ENCODE data around the gene PNCK.

The PNCK gene

DNA sequence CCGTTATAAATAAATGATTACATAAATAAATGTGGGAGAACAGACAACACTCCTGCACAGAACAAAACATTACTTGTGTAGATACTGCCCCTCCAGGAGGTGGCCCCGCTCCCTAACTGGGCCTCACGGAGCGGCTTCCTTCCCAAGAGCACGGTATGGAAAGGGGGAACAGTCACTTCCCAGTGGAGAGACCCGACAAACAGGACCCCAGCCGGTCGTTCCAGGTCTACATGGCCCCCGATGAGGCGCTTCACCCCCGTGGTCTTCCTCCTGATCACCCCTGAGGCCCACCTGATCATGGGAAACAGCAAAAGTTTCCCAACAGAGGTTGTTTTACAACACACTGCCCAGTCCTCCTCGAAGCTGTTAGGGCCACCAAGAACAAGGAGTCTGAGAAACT, 7.6 kb upstream of the PNCK start:
- H3K36me3 ChIP-seq (ENCODE audit: insufficient read depth, low read length): no peaks in the 10 kb centered on the region
- H3K27me3 ChIP-seq (ENCODE audit: control insufficient read depth, insufficient read depth, low read length): peaks cover 12% of the 10 kb centered on the region
- no peaks in the 10 kb centered on the region for H3K9me3 ChIP-seq (replicated peaks; ENCODE audit: low read length)
- no peak overlapping the region for H3K9ac ChIP-seq (ENCODE audit: low read depth, low read length)
- H3K4me1 ChIP-seq (ENCODE audit: control insufficient read depth, insufficient read depth, low read length): no peaks in the 10 kb centered on the region
- H3K4me3 ChIP-seq (ENCODE audit: low read length): no peak overlapping the region
- H3K4me2 ChIP-seq (ENCODE audit: low read length): no peak overlapping the region

DNA sequence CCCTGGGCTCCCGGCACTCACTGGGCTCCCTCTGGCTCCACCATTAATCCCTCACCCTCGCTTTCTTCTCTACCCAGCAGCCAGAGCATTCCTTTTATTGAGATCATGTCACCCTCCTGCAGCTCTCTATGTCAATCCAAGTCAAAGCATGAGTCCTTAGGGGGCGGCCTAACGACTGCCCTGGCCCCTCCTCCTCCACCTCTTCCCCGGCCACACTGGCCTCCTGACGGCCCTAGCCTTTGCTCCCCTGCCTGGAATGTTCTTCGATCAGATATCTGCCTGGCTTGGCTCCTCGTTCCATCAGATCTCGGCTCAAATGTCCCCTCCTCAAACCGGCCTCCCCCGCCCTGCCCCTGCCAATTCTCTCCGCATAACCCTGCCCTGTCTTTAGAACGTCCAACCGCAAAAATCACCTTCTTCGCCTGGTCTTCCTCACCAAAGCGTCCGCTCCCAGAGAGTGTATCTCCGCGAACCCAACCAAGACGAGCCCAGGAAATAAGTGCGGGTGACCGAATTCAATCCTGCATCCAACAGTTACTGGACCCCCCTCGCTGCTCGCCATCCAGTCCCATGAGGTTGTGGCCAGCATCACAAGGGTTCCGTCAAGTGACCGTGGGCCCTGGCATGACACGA, 722 bp upstream of the PNCK start:
- no peaks in the 10 kb centered on the region for H3K9me3 ChIP-seq (replicated peaks; ENCODE audit: low read length)
- peaks cover 18% of the 10 kb centered on the region for H3K27me3 ChIP-seq (ENCODE audit: control insufficient read depth, insufficient read depth, low read length)
- H3K9ac ChIP-seq (ENCODE audit: low read depth, low read length): no peak overlapping the region
- H3K36me3 ChIP-seq (ENCODE audit: insufficient read depth, low read length): no peaks in the 10 kb centered on the region
- H3K4me3 ChIP-seq (ENCODE audit: low read length): no peak overlapping the region
- no peaks in the 10 kb centered on the region for H3K4me1 ChIP-seq (ENCODE audit: control insufficient read depth, insufficient read depth, low read length)
- H3K4me2 ChIP-seq (ENCODE audit: low read length): no peak overlapping the region

DNA sequence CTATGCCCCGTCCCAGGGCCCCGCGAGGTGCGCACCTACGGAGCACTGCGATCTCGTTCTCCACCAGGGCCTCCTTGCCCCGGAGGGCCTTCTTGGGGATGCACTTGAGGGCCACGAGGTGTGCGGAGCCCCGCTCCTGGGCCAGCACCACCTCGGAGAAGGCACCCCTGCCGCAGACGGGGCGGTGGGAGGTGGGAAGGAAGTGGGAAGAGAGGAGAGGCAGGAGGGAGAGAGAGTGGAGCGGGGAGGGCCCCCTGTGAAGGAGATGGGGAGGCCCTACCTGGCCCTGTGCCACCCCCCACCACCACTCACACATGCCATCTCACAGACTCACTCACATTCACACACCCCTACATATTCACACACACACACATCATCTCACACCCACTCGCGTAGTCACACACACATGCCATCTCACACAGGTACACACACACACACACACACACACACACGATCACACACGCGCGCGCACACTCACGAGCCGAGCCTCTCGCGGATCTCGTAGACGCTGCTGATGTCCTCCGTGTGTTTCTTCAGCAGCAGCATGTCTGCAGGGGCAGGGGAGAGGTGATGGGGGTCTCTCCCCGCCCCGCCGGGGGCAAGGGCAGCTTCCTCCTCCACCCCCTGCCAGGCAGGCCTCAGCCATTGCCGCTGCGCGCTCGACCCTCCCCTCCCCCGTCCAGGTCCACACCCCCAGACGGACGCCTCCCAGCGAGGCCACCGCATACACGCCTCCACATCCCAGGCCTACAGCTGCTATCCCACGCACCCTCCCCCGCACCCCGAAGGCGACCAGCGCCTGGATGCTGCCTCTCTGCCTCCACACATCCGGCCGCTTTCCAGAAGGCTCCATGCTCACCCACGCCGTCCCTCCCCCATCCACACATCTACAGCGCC, 834 bp downstream of the PNCK start:
- Histone ChIP-seq H3K27me3 (ENCODE audit: control insufficient read depth, insufficient read depth, low read length) (peaks cover 13% of the 10 kb centered on the region), H3K4me1 (ENCODE audit: control insufficient read depth, insufficient read depth, low read length) (no peaks in the 10 kb centered on the region), H3K36me3 (ENCODE audit: insufficient read depth, low read length) (no peaks in the 10 kb centered on the region), H3K9me3 (replicated peaks; ENCODE audit: low read length) (no peaks in the 10 kb centered on the region), H3K9ac (ENCODE audit: low read depth, low read length) (no peak overlapping the region), H3K4me2 (ENCODE audit: low read length) (no peak overlapping the region), H3K4me3 (ENCODE audit: low read length) (no peak overlapping the region)

- no peak overlapping the region for H3K4me2 ChIP-seq (ENCODE audit: low read length)
- H3K9me3 ChIP-seq (replicated peaks; ENCODE audit: low read length): no peaks in the 10 kb centered on the region
- no peaks in the 10 kb centered on the region for H3K36me3 ChIP-seq (ENCODE audit: insufficient read depth, low read length)
- H3K27me3 ChIP-seq (ENCODE audit: control insufficient read depth, insufficient read depth, low read length): peaks cover 13% of the 10 kb centered on the region
- H3K9ac ChIP-seq (ENCODE audit: low read depth, low read length): no peak overlapping the region
- H3K4me1 ChIP-seq (ENCODE audit: control insufficient read depth, insufficient read depth, low read length): no peaks in the 10 kb centered on the region
- no peak overlapping the region for H3K4me3 ChIP-seq (ENCODE audit: low read length)
These were observed 1.8 kb downstream of the PNCK start for GRCh38 chrX:153671589-153672530.

DNA sequence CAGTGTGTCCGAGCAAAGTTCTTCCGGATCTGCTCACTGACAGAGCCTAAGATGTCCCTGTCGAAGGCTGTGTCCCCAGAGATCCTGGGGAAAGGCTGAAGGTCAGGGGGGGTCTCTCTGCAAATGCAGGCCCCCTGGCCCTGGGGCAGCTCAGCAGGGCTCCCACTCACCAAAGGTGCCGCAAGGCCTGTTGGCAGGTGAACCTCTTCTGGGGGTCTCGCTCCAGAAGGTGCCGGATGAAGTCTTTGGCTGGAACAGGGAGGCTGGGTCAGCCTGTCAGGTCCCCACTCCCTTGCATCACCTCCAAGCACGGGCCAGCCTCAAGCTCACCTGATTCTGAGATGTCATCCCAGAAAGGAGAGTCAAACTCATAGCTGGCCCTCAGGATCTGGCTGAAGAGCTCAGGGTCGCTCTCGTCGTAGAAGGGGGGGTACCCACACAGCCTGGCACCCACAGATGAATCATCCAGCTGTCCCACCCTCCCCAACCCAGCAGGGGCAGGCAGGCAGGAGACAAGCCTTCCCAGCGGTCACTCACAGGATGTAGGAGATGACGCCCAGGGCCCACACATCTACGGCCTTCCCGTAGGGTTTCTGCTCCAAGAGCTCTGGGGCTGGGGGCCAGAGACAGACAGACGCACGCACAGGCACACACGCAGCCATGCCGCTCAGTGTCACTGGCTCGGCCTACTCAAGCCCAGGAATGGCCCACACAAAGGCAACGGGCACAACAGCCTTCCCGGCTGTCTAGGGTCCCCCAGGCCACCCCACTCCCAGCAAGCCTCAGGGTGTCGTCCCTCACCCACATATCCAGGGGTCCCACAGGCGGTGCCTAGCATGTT, 2.6 kb downstream of the PNCK start:
- H3K4me1 ChIP-seq (ENCODE audit: control insufficient read depth, insufficient read depth, low read length): no peaks in the 10 kb centered on the region
- no peak overlapping the region for H3K4me2 ChIP-seq (ENCODE audit: low read length)
- no peaks in the 10 kb centered on the region for H3K9me3 ChIP-seq (replicated peaks; ENCODE audit: low read length)
- H3K9ac ChIP-seq (ENCODE audit: low read depth, low read length): no peak overlapping the region
- no peak overlapping the region for H3K4me3 ChIP-seq (ENCODE audit: low read length)
- H3K27me3 ChIP-seq (ENCODE audit: control insufficient read depth, insufficient read depth, low read length): peaks cover 13% of the 10 kb centered on the region
- H3K36me3 ChIP-seq (ENCODE audit: insufficient read depth, low read length): no peaks in the 10 kb centered on the region

DNA sequence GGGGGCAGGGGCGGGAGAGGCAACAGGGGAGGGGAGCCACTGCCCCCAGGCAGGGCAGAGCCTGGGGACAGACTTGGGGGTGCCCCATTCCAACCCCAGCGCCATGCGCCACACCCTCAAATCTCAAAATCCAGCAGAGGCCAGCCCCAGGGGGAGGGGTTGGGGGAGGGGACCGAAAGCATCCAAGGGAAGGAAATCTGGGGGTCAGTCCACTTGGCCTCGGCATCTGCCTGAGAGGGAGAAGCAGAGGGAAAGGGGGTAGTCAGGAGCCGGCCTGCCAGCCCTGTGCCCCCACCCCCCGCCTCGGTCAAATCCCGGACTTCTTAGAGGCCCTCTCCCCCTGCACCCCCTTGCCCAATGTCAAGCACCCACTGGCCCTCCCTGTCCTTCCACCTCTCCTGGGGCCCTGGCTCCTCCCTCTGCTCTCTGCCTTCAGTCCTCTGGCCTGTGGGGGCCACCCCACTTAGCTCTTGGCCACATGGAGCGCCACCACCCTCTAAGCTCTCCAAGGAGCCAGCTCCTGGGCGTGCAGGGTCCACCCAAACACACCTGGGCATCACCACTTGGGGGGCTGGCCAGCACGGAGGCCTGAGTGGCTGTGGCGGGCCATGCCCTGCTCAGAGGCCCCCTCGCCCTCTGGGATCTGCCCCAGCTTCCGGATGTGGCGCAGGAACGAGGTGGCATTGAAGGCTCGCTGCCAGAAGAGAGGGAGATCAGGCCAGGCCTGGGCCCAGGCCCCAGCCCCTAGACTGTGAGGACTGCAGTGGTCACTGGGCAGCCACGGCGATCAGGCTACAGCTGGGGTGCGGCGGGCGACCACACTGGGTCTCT, 3.5 kb downstream of the PNCK start:
- Histone ChIP-seq H3K4me2 (ENCODE audit: low read length) (no peak overlapping the region), H3K9ac (ENCODE audit: low read depth, low read length) (no peak overlapping the region), H3K4me3 (ENCODE audit: low read length) (no peak overlapping the region), H3K9me3 (replicated peaks; ENCODE audit: low read length) (no peaks in the 10 kb centered on the region), H3K27me3 (ENCODE audit: control insufficient read depth, insufficient read depth, low read length) (peaks cover 17% of the 10 kb centered on the region), H3K36me3 (ENCODE audit: insufficient read depth, low read length) (no peaks in the 10 kb centered on the region), H3K4me1 (ENCODE audit: control insufficient read depth, insufficient read depth, low read length) (no peaks in the 10 kb centered on the region)

DNA sequence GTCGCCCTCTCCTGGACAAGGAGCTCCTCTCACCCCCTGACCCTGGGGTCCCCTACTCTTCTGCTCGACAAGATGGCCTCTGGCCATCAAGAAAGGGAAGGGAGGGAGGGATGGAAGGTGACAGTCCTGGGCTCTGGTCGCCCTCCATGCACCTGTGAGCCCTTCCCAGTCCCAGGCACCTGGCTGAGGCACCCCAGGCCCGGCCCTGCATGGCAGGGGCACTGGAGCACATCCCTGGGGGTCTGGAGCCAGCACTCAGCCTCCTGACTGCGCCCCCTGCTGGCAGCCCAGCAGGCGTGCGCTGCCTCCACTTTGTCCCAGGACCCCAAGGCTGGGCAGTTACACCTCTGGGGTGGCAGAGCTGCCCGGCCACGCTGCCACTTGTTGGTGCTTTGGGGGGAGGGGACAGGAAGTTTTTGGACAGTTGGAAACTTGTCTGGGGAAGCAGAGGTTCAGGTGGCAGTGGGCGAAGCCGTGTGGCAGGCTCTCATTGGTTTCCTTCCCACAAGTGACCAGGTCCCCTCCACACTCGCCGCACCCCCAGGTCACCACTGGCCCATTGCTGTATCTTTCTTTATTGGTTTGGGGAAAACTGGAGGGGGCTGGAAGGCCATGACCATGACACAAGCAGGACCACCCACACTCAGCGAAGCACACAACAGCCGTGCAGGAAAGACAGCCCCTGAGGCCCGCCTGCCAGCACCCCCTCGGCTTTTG, 4.3 kb downstream of the PNCK start:
- Histone ChIP-seq H3K36me3 (ENCODE audit: insufficient read depth, low read length) (no peaks in the 10 kb centered on the region), H3K4me1 (ENCODE audit: control insufficient read depth, insufficient read depth, low read length) (no peaks in the 10 kb centered on the region), H3K9me3 (replicated peaks; ENCODE audit: low read length) (no peaks in the 10 kb centered on the region), H3K4me3 (ENCODE audit: low read length) (no peak overlapping the region), H3K27me3 (ENCODE audit: control insufficient read depth, insufficient read depth, low read length) (peaks cover 10% of the 10 kb centered on the region), H3K9ac (ENCODE audit: low read depth, low read length) (no peak overlapping the region), H3K4me2 (ENCODE audit: low read length) (no peak overlapping the region)

DNA sequence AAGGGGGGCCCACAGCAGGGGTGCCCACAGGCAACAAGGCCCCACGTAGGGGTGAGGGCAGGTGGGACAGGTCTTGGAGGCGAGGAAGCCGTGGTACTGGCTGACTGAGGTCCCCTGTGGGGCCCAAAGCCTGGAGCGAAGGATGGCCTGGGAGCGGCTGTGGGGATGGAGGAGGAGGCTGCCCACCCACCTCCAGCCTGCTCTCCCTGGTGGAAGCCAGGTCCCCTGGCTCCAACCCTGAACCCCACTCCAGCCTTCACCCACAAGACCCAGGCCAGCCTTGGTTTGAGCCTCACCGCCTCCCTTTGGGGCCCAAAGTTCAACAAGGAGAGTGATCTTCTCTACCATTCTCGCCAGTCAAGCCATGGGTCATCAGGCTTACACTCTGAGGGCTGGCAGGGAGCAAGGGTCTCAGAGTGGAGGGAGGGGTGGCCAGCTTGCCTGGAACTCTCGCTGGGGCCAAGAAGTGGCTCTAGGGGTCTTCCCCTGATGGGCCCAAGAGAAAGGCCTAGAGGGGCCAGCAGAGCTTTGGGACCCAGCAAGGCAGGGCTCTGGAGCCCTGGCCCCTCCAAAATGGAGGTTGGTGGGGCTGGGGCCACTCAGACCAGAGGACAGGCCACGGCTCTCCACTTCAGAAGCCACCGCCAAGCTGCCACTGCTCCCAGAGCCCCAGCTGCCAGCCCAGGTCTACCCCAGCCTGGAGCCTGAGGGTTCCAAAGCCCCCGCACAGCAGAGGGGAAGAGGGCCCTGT, 5.0 kb downstream of the PNCK start:
- Histone ChIP-seq H3K9ac (ENCODE audit: low read depth, low read length) (no peak overlapping the region), H3K4me1 (ENCODE audit: control insufficient read depth, insufficient read depth, low read length) (no peaks in the 10 kb centered on the region), H3K36me3 (ENCODE audit: insufficient read depth, low read length) (no peaks in the 10 kb centered on the region), H3K4me3 (ENCODE audit: low read length) (no peak overlapping the region), H3K27me3 (ENCODE audit: control insufficient read depth, insufficient read depth, low read length) (peaks cover 5% of the 10 kb centered on the region), H3K4me2 (ENCODE audit: low read length) (no peak overlapping the region), H3K9me3 (replicated peaks; ENCODE audit: low read length) (no peaks in the 10 kb centered on the region)

- Histone ChIP-seq H3K36me3 (ENCODE audit: insufficient read depth, low read length) (no peaks in the 10 kb centered on the region), H3K4me3 (ENCODE audit: low read length) (no peak overlapping the region), H3K27me3 (ENCODE audit: control insufficient read depth, insufficient read depth, low read length) (peaks cover 5% of the 10 kb centered on the region), H3K4me1 (ENCODE audit: control insufficient read depth, insufficient read depth, low read length) (no peaks in the 10 kb centered on the region), H3K9me3 (replicated peaks; ENCODE audit: low read length) (no peaks in the 10 kb centered on the region), H3K9ac (ENCODE audit: low read depth, low read length) (no peak overlapping the region), H3K4me2 (ENCODE audit: low read length) (peak overlapping the region; percentile 58)
These were observed 5.6 kb downstream of the PNCK start for GRCh38 chrX:153667956-153668396.

Data from skeletal muscle satellite cell (primary cell).